Fibroblast of lung (primary cell): ENCODE data around the gene SLCO6A1.

Experiments
- CTCF ChIP-seq, 2 donors: IDR thresholded peaks in 1 of 2; conservative IDR thresholded peaks in 1 of 2; 1 replicate in 1 of 2; 2 replicates in 1 of 2; pipeline ENCODE4 v1.5.1; 2011 to 2012; ENCODE audit warnings: low read length in 2 of 2, control low read depth in 1 of 2, inconsistent platforms in 1 of 2, low read depth in 1 of 2, mild to moderate bottlenecking in 1 of 2
- EZH2 ChIP-seq: IDR thresholded peaks from 2 replicates; pipeline ENCODE4 v1.5.1; 2012; ENCODE audit warnings: low read length, control low read depth, mild to moderate bottlenecking; ENCODE audit errors: missing control alignments

GRCh38 chr5:102414448-102414847, 84.4 kb downstream of the SLCO6A1 start:
- TF ChIP-seq CTCF (conservative IDR thresholded peaks at IDR 0.05 in 1 of 2, IDR thresholded peaks at IDR 0.05 in 1 of 2; ENCODE audit: low read depth in 1 of 2, low read length in 2 of 2): no peak
- TF ChIP-seq EZH2: no peak
